22Rv1 (cell line): ENCODE data around the gene MSI1.

ENCODE experiments used
- H3K27ac ChIP-seq: fragments of 450-650 bp; 2 replicates; pipeline ENCODE4 v1.5.1; 2017
- ZFX ChIP-seq: fragments of 450-650 bp; IDR thresholded peaks from 2 replicates; pipeline ENCODE4 v1.6.1; 2017; ENCODE audit warnings: antibody characterized with exemption, borderline replicate concordance
- TF ChIP-seq, protein P1 (sequence below): fragments of 450-650 bp; IDR thresholded peaks from 2 replicates; pipeline ENCODE4 v1.5.1; 2017; ENCODE audit warnings: mild to moderate bottlenecking

Gene MSI1

DNA sequence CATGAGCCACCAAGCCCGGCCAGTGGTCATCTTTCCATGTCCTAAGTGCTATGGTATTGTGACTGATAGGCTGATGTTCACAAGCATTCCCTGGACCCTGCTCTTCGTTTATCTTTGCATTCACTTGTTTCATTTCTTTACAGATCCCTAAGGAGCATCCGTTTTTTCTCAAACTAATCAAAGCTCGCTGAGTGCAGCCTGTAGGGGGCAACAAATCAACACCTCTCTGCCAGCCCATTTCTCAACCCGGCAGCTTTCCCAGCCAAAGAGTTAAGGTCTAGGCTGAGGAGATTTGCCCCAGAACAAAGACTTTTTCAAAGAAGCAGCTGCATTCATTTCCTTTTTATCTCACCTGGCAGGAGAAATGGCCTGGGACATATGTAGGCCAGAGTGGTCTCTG lies 54.7 kb downstream of the MSI1 start:
- TF ChIP-seq ZFX = no peak
- TF ChIP-seq, protein P1, sequence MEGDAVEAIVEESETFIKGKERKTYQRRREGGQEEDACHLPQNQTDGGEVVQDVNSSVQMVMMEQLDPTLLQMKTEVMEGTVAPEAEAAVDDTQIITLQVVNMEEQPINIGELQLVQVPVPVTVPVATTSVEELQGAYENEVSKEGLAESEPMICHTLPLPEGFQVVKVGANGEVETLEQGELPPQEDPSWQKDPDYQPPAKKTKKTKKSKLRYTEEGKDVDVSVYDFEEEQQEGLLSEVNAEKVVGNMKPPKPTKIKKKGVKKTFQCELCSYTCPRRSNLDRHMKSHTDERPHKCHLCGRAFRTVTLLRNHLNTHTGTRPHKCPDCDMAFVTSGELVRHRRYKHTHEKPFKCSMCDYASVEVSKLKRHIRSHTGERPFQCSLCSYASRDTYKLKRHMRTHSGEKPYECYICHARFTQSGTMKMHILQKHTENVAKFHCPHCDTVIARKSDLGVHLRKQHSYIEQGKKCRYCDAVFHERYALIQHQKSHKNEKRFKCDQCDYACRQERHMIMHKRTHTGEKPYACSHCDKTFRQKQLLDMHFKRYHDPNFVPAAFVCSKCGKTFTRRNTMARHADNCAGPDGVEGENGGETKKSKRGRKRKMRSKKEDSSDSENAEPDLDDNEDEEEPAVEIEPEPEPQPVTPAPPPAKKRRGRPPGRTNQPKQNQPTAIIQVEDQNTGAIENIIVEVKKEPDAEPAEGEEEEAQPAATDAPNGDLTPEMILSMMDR = peak; percentile 84
- H3K27ac ChIP-seq = no peak overlapping the region

DNA sequence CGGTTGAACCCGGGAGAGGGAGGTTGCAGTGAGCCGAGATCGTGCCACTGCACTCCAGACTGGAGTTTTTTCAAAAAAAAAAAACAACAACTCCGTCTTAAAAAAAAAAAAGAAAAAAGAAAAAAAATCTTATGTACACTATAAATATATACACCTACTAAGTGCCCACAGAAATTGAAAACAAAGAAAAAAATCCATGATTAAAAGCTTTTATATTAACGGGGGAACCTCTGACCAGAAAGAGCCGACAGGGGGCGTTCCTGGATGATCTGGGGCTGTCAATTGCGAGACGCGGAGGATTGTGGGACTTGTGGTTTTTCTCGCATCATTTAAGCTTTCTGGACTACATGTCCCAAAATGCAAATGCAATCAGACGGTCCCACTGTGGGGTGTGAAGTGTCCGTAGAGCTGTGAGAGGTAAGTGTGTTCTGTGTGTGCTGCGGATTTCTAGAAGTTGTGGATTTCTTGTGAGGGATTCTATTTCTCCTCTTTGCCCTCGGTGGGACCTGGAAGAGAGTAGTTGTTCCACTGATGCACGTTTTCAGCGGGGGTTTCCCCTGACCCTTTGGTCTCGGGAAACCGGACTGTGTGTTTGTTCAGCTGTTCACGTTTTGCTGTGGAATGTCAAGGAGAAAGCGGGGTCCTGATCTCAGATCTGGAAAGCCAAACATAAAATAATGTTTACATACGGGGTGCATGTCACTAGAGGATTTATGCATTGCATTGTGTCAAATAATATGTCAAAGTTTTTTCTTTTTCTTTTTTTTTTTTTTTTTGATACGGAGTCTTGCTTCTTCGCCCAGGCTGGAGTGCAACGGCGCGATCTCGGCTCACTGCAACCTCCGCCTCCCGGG lies 66.8 kb downstream of the MSI1 start, which contains the start of gene SIRT4:
Gene SIRT4, plus strand, starts transcription at position 360 of the 854 bp plus-strand sequence. CDS start 1,241 bp downstream, outside the sequence.
- TF ChIP-seq, protein P1 = peak; percentile 100
- TF ChIP-seq ZFX = no peak
- H3K27ac ChIP-seq = peak within 1 kb of the TSS; percentile 49

DNA sequence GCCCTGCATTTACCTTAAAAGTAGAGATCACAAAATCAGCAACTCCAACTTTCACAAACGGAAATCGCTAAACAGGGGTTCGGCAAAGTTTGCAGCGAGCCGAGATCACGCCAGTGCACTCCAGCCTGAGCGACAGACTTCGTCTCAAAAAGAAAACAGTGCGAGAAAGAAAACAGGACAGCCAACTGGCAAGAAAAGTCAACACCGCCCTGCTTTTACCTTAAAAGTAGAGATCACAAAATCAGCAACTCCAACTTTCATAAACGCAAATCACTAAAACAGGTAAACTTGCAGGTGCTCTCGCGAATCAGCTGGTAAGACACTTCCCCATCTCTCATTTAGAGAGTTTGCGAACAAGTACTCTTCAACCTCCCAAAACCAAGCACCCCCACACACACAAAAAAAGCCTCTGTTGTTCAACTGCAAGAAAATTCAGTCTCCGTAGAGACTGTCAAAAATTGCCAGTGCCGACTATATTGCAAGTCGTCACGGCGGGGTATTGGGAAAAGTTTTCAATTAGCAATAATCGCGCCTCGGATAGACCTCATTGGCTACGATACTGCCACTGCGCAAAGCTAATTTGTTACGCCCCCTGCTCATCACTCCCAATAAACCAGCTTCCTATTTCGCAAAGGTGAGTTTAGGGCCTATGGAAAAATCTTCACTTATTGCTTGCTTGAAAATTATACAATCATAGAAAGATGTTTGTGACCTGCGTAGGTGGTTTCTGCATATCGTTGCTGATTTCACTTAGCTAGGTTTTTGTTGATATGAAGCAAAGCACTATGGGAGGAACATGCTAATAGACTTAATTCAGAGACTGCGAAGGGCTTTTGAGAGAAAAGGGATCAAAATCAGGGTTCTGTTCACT lies 76.1 kb downstream of the MSI1 start, which contains the start of gene RNU4-1:
Gene RNU4-1, minus strand, starts transcription at position 577 of the 871 bp plus-strand sequence.
- H3K27ac ChIP-seq = peak within 1 kb of the TSS; percentile 100
- TF ChIP-seq, protein P1 = no peak
- TF ChIP-seq ZFX = no peak

DNA sequence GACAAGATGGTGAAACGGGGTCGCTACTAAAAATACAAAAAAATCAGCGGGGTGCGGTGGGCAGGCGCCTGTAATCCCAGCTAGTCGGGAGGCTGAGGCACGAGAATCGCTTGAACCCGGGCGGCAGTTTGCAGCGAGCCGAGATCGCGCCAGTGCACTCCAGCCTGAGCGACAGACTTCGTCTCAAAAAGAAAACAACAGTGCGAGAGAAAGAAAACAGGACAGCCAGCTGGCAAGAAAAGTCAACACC lies 76.6 kb downstream of the MSI1 start:
- peak overlapping the region; percentile 100 for H3K27ac ChIP-seq
- TF ChIP-seq, protein P1 = no peak
- TF ChIP-seq ZFX = no peak
